H9 (cell line): ENCODE measurements around the gene CFAP57. TPM values are rescaled to one million over a fixed set of nuclear protein-coding genes. Genes with fewer than 3 reads are reported as not detected.

Experiments
- DNase-seq: peaks from one replicate; pipeline ENCODE4 v3.0.0-alpha.2; 2017
- H2AFZ ChIP-seq: one replicate; pipeline ENCODE4 v1.6.1; 2013; ENCODE audit warnings: mild to moderate bottlenecking, low read length, control low read depth, moderate library complexity
- H2AK5ac ChIP-seq: 2 replicates; pipeline ENCODE4 v1.6.1; 2013; ENCODE audit warnings: low read length, control low read depth, mixed read lengths; ENCODE audit not compliant: insufficient read length
- H2BK120ac ChIP-seq: one replicate; pipeline ENCODE4 v1.6.1; 2013; ENCODE audit warnings: low read depth, mild to moderate bottlenecking, low read length, control low read depth, inconsistent platforms; ENCODE audit not compliant: poor library complexity, severe bottlenecking
- H2BK12ac ChIP-seq: 2 replicates; pipeline ENCODE4 v1.6.1; 2013; ENCODE audit warnings: low read length, control low read depth, mixed read lengths, low read depth; ENCODE audit not compliant: insufficient read length
- H2BK15ac ChIP-seq: 2 replicates; pipeline ENCODE4 v1.6.1; 2013; ENCODE audit warnings: low read depth, low read length, control low read depth
- H2BK20ac ChIP-seq: one replicate; pipeline ENCODE4 v1.6.1; 2013; ENCODE audit warnings: low read depth, mild to moderate bottlenecking, low read length, control low read depth, inconsistent platforms; ENCODE audit not compliant: poor library complexity, severe bottlenecking
- H2BK5ac ChIP-seq: 2 replicates; pipeline ENCODE4 v1.6.1; 2013; ENCODE audit warnings: low read length, control low read depth, mixed read lengths; ENCODE audit not compliant: insufficient read length
- H3K14ac ChIP-seq: 2 replicates; pipeline ENCODE4 v1.6.1; 2013; ENCODE audit warnings: low read length, control low read depth; ENCODE audit not compliant: insufficient read depth
- H3K18ac ChIP-seq: 2 replicates; pipeline ENCODE4 v1.6.1; 2013; ENCODE audit warnings: low read depth, mild to moderate bottlenecking, mixed read lengths, low read length, control low read depth; ENCODE audit not compliant: insufficient read length
- H3K23ac ChIP-seq: 2 replicates; pipeline ENCODE4 v1.6.1; 2013; ENCODE audit warnings: low read length, control low read depth, mixed read lengths, low read depth; ENCODE audit not compliant: insufficient read length
- H3K23me2 ChIP-seq: 2 replicates; pipeline ENCODE4 v1.6.1; 2013; ENCODE audit warnings: low read depth, mild to moderate bottlenecking, mixed read lengths, low read length, control low read depth; ENCODE audit not compliant: insufficient read length, poor library complexity, severe bottlenecking
- H3K27ac ChIP-seq: 2 replicates; pipeline ENCODE4 v1.5.1; 2013; ENCODE audit warnings: low read length, control low read depth, mixed read lengths, low read depth; ENCODE audit not compliant: insufficient read length
- H3K27me3 ChIP-seq: 2 replicates; pipeline ENCODE4 v1.6.1; 2013; ENCODE audit warnings: low read length, control low read depth, inconsistent platforms; ENCODE audit not compliant: insufficient read depth
- H3K4ac ChIP-seq: 2 replicates; pipeline ENCODE4 v1.6.1; 2013; ENCODE audit warnings: low read depth, mild to moderate bottlenecking, control low read depth, inconsistent platforms, low read length, moderate library complexity
- H3K4me1 ChIP-seq: 2 replicates; pipeline ENCODE4 v1.6.1; 2013; ENCODE audit warnings: low read length, control low read depth, inconsistent platforms; ENCODE audit not compliant: insufficient read depth
- H3K4me2 ChIP-seq: 2 replicates; pipeline ENCODE4 v1.6.1; 2013; ENCODE audit warnings: low read length, control low read depth, mixed read lengths; ENCODE audit not compliant: insufficient read length, insufficient read depth
- H3K56ac ChIP-seq: 2 replicates; pipeline ENCODE4 v1.6.1; 2013; ENCODE audit warnings: low read depth, mild to moderate bottlenecking, mixed read lengths, low read length, control low read depth; ENCODE audit not compliant: insufficient read length
- H3K79me1 ChIP-seq: 2 replicates; pipeline ENCODE4 v1.6.1; 2013; ENCODE audit warnings: low read depth, mild to moderate bottlenecking, moderate library complexity, low read length, control low read depth, inconsistent platforms; ENCODE audit not compliant: insufficient read depth, poor library complexity, severe bottlenecking
- H3K79me2 ChIP-seq: 2 replicates; pipeline ENCODE4 v1.6.1; 2013; ENCODE audit warnings: low read length, control low read depth, inconsistent platforms; ENCODE audit not compliant: insufficient read depth
- H3K9ac ChIP-seq: 2 replicates; pipeline ENCODE4 v1.6.1; 2013; ENCODE audit warnings: low read length, control low read depth, mixed read lengths; ENCODE audit not compliant: insufficient read length; ENCODE audit errors: extremely low read depth
- H3K9me3 ChIP-seq: one replicate; pipeline ENCODE4 v1.6.1; 2013; ENCODE audit warnings: low read depth, low read length, inconsistent platforms; ENCODE audit not compliant: control insufficient read depth
- H3T11ph ChIP-seq: one replicate; pipeline ENCODE4 v1.6.1; 2013; ENCODE audit warnings: mild to moderate bottlenecking, low read length, control low read depth, inconsistent platforms
- H4K20me1 ChIP-seq: one replicate; pipeline ENCODE4 v1.6.1; 2013; ENCODE audit not compliant: control insufficient read depth, insufficient read length, insufficient read depth
- H4K5ac ChIP-seq: 2 replicates; pipeline ENCODE4 v1.6.1; 2013; ENCODE audit warnings: low read depth, mild to moderate bottlenecking, mixed read lengths, low read length, control low read depth; ENCODE audit not compliant: insufficient read length
- H4K8ac ChIP-seq: replicated peaks from 2 replicates; pipeline ENCODE4 v1.6.1; 2013; ENCODE audit warnings: low read length, control low read depth, mixed read lengths, low read depth; ENCODE audit not compliant: insufficient read length
- H4K91ac ChIP-seq: 2 replicates; pipeline ENCODE4 v1.6.1; 2013; ENCODE audit warnings: low read depth, mild to moderate bottlenecking, moderate library complexity, mixed read lengths, low read length, control low read depth; ENCODE audit not compliant: insufficient read length
- H3K27ac Mint-ChIP-seq, 3 experiments: 2 replicates in 2 of 3; 3 replicates in 1 of 3; pipeline ENCODE4 v1.8.0; 2020 to 2021; ENCODE audit warnings: mixed read lengths in 3 of 3, mild to moderate bottlenecking in 1 of 3, moderate library complexity in 1 of 3
- H3K27me3 Mint-ChIP-seq: 2 replicates; pipeline ENCODE4 v1.8.0; 2021; ENCODE audit warnings: low read depth, mild to moderate bottlenecking, moderate library complexity, mixed read lengths
- H3K36me3 Mint-ChIP-seq, 3 experiments: 2 replicates in 2 of 3; 3 replicates in 1 of 3; pipeline ENCODE4 v1.8.0; 2020 to 2021; ENCODE audit warnings: low read depth in 3 of 3, mixed read lengths in 3 of 3; ENCODE audit not compliant: insufficient read depth in 1 of 3
- H3K4me1 Mint-ChIP-seq, 2 experiments: 2 replicates each; pipeline ENCODE4 v1.8.0; 2020; ENCODE audit warnings: mixed read lengths in 2 of 2
- H3K4me3 Mint-ChIP-seq, 2 experiments: 2 replicates in 1 of 2; 3 replicates in 1 of 2; pipeline ENCODE4 v1.8.0; 2020 to 2021; ENCODE audit warnings: mild to moderate bottlenecking in 2 of 2, mixed read lengths in 2 of 2, moderate library complexity in 1 of 2
- H3K9me3 Mint-ChIP-seq, 2 experiments: 2 replicates in 1 of 2; 3 replicates in 1 of 2; pipeline ENCODE4 v1.8.0; 2020; ENCODE audit warnings: mild to moderate bottlenecking in 2 of 2, mixed read lengths in 2 of 2, moderate library complexity in 1 of 2
- CTCF ChIP-seq: fragments of 200-600 bp; sonication (generic); conservative IDR thresholded peaks from 3 replicates; pipeline ENCODE4 v1.8.0; 2021; ENCODE audit warnings: antibody characterized with exemption, mild to moderate bottlenecking
- WGBS: extraction: QIAGEN DNeasy Blood & Tissue Kit; methylation state at CpG from one replicate; pipeline ENCODE4 v1.1.7; 2013; ENCODE audit warnings: missing lambda C conversion rate, low lambda C conversion rate, mixed read lengths; ENCODE audit not compliant: insufficient read length; ENCODE audit errors: extremely low coverage; 5-methylcytosine and 5-hydroxymethylcytosine counted together
- total RNA-seq: library from RNA; stranded (reverse); gene quantifications from 2 replicates; pipeline ENCODE4 v1.2.1, GENCODE V29; 2021

CFAP57 gene
- total RNA-seq, 1 experiment from 2014 or later, result 0.33 TPM

GRCh38 chr1:43165765-43166164 is 6.4 kb upstream of the CFAP57 start:
- H4K5ac ChIP-seq, result no peak overlapping the region
- no CpG with 5 or more reads among the region's 5 CpGs for WGBS
- no peak overlapping the region for H3K9ac ChIP-seq
- H4K20me1 ChIP-seq, result no peaks in the 10 kb centered on the region
- H3K27me3 ChIP-seq, result no peaks in the 10 kb centered on the region
- H3K4me2 ChIP-seq, result no peak overlapping the region
- H3K14ac ChIP-seq, result no peak overlapping the region
- H2AFZ ChIP-seq, result no peak overlapping the region
- H3K27me3 Mint-ChIP-seq, result no peaks in the 10 kb centered on the region
- H3K36me3 Mint-ChIP-seq, result peaks cover 31 to 77% (median 71%) of the 10 kb centered on the region in 3 experiments
- H2BK20ac ChIP-seq, result no peak overlapping the region
- H3K79me2 ChIP-seq, result no peaks in the 10 kb centered on the region
- H3K4me1 Mint-ChIP-seq, result peaks cover 2% of the 10 kb centered on the region in 2 experiments; a peak in 2 of 4 replicates
- H3K9me3 Mint-ChIP-seq, result peaks cover 0 to 5% of the 10 kb centered on the region in 2 experiments; a peak in 1 of 5 replicates
- H3K9me3 ChIP-seq, result no peaks in the 10 kb centered on the region
- no peaks in the 10 kb centered on the region for H3K4me1 ChIP-seq
- H3K56ac ChIP-seq, result no peak overlapping the region
- no peak for TF ChIP-seq CTCF
- no peak overlapping the region for H2AK5ac ChIP-seq
- no peak overlapping the region for H3T11ph ChIP-seq
- no peak for DNase-seq
- H3K18ac ChIP-seq, result no peak overlapping the region
- no peak overlapping the region for H3K27ac ChIP-seq
- H2BK15ac ChIP-seq, result no peak overlapping the region
- peaks cover 2% of the 10 kb centered on the region for H3K79me1 ChIP-seq
- H2BK5ac ChIP-seq, result no peak overlapping the region
- no peak overlapping the region for H3K4me3 Mint-ChIP-seq
- no peak overlapping the region for H2BK120ac ChIP-seq
- H3K4ac ChIP-seq, result no peak overlapping the region
- H4K8ac ChIP-seq, result no peak overlapping the region
- no peak overlapping the region for H4K91ac ChIP-seq
- H2BK12ac ChIP-seq, result no peak overlapping the region
- H3K27ac Mint-ChIP-seq, result no peak overlapping the region
- no peaks in the 10 kb centered on the region for H3K23me2 ChIP-seq
- H3K23ac ChIP-seq, result no peak overlapping the region
